Measurements from ENCODE around the gene EIF3J.

Gene EIF3J

DNA sequence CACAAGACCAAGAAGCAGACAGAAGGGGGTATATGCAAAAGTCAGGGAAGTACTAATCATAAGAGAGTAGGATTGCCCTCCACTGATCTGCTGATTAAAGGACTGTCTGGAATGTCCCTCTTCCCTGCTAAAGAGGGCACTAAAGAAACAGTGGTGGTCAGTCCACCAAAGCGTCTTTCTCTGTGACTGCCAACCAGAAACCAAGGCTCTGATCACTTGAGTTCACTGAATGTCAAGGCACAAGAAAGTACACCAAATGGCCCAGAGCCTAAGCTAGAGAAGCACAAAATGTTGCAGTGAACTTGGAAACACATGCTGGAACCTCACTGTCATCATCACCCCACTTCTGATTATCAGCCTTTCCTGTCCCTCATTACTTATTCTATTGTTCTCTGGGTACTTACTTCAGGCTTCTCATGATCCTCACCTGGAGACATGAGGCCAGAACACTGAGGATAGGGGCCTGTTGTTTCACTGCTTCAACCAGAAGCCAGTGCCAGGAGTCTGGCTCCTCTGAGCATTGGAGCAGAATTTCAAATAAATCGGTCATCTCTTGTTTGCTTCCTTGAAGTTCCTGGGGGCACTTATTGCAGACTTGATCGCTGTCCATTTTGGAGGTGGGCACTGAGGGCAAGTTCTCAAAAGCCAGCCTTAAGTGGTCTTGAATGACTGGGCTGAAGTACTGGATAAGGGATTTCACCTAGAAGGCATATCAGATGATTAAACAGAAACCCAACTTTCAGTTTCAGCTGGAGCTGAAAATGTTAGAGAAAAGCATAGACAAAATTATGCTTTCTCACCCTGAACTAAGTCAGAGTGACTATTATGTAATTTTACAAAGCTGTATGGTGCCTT is 58.9 kb downstream of the EIF3J start:
- DNase-seq, result no peak

DNA sequence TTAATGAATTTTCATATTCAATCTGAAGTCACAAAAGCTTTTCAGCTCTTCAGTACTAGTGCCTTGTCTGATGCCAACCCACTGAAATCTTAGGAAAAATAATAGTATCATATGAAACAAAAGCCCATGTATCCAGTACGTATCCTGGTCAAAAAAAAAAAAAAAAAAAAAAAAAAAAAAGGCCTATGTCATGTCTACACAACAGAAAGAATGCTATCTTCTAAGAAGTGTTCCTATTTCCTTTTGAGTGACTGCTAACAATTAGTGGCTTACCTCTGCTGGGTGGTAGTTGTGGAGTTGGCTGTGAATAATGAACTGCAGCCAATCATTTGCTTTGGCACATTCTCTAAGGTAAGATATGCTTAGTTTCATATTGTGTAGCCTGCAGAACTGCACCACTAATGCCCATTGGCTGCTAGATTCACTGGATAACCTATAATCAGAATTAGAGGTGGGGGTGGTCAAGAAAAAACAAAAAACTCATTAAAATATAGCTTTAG is 59.6 kb downstream of the EIF3J start:
- no peak for DNase-seq

DNA sequence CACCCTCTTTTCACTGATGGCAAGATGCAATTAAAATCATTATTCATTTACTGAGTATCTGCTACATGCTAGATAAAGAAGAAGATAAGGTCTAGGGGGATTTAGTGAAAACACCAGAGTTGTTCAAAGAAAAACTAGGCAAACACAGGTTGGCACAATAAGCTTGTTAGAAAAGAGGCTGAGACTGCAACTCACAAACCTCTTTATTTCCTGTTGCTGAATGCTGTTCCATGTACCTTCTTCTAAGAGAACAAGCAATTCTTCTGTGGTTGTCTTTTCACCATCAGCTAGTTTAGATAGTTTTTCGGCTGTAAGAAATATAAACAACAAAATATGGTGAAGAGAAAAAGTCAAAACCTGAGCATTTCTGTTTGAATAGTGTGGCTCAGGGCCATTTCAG is 61.1 kb downstream of the EIF3J start:
- no peak for DNase-seq

DNA sequence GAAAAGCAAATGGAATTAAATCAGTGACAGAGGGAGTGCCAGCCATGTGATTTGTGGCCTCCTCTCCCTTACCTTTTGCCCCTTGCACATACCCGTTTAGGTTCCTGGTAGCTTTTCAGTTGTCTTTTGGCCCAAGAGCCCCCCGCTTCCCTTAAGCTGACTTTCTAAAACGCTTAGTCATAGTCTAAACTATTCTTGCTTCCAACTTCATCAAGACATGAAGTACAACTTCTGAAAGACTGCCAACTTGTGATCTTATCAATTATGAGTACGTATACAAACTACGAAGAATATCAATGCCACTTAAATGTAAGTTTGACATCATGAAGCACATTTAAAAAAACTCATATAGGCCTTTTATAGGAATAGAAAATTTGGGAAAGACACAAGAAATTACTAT is 61.9 kb downstream of the EIF3J start:
- no peak for DNase-seq

DNA sequence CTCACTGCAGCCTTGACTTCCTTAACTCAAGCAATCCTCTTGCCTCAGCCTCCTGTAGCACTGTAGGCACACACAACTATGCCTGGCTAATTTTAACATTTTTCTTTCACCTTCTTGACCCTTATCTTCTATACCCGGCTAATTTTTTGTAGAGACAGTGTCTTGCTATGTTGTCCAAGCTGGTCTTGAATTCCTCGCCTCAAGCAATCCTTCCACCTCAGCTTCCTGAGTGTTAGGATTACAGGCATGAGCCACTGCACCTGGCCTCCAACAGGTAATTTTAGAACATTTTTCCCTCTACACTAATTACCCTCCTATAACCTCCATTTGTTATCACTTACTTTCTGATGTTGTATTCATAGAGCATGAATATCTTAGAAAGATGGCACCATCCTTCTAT is 66.2 kb downstream of the EIF3J start:
- DNase-seq, result no peak

DNA sequence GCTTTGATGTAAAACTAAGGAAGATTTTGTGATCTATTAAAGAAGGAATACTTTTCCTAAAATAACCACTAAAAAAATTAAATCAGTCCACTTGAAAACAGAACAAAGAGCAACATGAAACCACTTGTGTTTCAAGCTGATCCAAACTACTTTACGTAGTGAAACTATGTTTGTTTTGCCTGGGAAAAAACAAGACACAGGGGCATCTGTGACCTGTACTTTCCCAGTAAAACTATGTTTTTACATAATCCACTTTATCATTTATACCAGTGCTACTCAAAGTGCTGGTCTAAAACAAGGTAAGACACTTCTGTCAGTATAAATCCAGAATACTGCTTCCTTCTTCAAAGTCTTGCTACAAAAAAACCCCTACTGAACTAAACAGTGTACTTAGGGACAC is 69.8 kb downstream of the EIF3J start:
- DNase-seq, result no peak
